ENCODE measurements around the gene RRAGD.

DNA sequence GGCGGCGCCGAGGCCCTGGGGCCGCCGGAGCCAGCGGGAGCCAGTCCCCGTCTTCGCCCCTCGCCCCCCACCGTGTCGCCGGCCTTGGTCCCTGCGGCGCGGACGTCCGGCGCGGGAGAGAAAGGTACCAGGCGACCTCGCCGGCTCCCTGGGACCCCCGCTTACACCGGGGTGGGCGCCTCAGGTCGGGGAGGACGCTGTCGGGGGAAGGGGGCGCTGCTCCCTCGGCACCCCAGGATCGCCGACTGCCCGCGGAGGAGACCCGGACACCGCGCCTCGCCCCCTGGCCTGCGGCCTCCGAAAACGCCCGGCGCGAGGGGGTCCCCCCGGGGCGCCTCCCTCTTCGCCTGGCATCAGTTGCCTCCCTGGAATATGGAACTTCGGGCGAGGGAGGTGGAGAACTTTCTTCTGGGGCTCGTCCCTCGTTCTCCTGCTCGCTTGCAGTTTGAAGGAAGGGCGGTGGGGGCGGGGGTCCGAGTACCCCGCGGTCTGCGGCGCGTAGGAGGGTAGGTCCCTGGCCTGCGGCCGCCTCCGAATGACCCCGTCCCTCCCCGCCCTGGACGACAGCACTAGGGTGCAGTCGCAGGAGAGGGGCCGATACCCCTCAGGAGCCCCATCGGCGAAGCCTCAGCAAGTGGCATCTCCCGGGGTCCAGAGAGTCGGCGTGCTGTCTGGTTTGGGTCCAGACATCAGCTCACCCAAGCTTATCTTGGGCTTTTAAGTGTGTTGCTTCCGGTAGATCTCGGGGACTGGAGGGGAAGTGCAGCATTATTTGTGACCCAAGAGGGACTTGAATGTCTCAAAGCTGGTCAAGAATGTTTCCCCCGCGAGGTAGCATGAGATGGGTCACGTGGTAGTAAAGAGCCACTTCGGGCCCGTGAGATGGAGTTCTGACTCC, 21.4 kb upstream of the RRAGD start:
- no peak for TF ChIP-seq EZH2phosphoT487 (IDR thresholded peaks at IDR 0.05; ENCODE audit: insufficient read depth, low read depth)
- TF ChIP-seq EZH2 (IDR thresholded peaks at IDR 0.05; ENCODE audit: insufficient read depth, poor library complexity, severe bottlenecking): peak; percentile 64

All from GM23248 (cell line).